GM13977 (cell line): ENCODE results near the gene LRP5.
"Not testable (repeated sequence)": the region's sequence is repeated elsewhere in the genome, so short reads cannot be mapped to it uniquely, and the experiment has no call there.

Experiments
- DNase-seq: peaks from one replicate; pipeline ENCODE4 v3.0.0; 2012; ENCODE audit warnings: low spot score
- CTCF ChIP-seq: IDR thresholded peaks from 2 replicates; pipeline ENCODE4 v1.5.1; 2012; ENCODE audit warnings: mild to moderate bottlenecking, control low read depth; ENCODE audit not compliant: insufficient read depth; ENCODE audit errors: extremely low read depth, missing control alignments
- in situ Hi-C: fragments of 300-500 bp; cut with MboI; formaldehyde crosslinking; loops from one replicate; pipeline ENCODE4 v1.12.0; 2022; ENCODE audit warnings: low sequenced_read_pairs, low pct_unique_long_range_greater_than_20kb, mixed read lengths, inconsistent platforms; ENCODE audit not compliant: unreplicated experiment

LRP5 gene

GRCh38 chr11:68282141-68282860 is 30.1 kb upstream of the LRP5 start:
- TF ChIP-seq CTCF: no peak
- peak; percentile 74 for DNase-seq
- in situ Hi-C loops: no loop called here

- DNase-seq: no peak
- TF ChIP-seq CTCF: no peak
- in situ Hi-C loops: no loop called here
These were observed 29.5 kb upstream of the LRP5 start for GRCh38 chr11:68282861-68283230.

GRCh38 chr11:68284588-68284987 is 27.8 kb upstream of the LRP5 start:
- in situ Hi-C loops, DNase-seq: not testable (repeated sequence)

- in situ Hi-C loops: no loop called here
- DNase-seq: no peak
- no peak for TF ChIP-seq CTCF
These were observed 25.0 kb upstream of the LRP5 start for GRCh38 chr11:68287419-68287818.

- in situ Hi-C loops: no loop called here
- DNase-seq: no peak
- TF ChIP-seq CTCF: no peak
These were observed 22.9 kb upstream of the LRP5 start for GRCh38 chr11:68289456-68289855.

GRCh38 chr11:68293708-68294107 is 18.7 kb upstream of the LRP5 start:
- DNase-seq: no peak
- in situ Hi-C loops: no loop called here
- TF ChIP-seq CTCF: no peak

GRCh38 chr11:68295271-68295670 is 17.1 kb upstream of the LRP5 start:
- in situ Hi-C loops: loop anchor here (5.0 kb wide), 1 partner anchor 43 kb away; no protein-coding TSS in a partner anchor
- TF ChIP-seq CTCF: no peak

More at GRCh38 chr11:68295271-68295670, 17.1 kb upstream of the LRP5 start:
- no peak for DNase-seq
